Fibroblast of mammary gland (primary cell): ENCODE data around the gene SZT2.

Source experiments
- DNase-seq: peaks from one replicate; pipeline ENCODE4 v3.0.0-alpha.2; 2010; ENCODE audit warnings: low read depth
- H3K4me3 ChIP-seq: 2 replicates; pipeline ENCODE4 v1.5.1; 2011; ENCODE audit warnings: low read depth, mild to moderate bottlenecking, low read length, moderate library complexity; ENCODE audit not compliant: control insufficient read depth
- TF ChIP-seq, protein P1 (sequence below): conservative IDR thresholded peaks from 2 replicates; pipeline ENCODE4 v1.5.1; 2011; ENCODE audit warnings: low read depth, low read length, inconsistent platforms; ENCODE audit not compliant: control insufficient read depth, insufficient read depth

The SZT2 gene

DNA sequence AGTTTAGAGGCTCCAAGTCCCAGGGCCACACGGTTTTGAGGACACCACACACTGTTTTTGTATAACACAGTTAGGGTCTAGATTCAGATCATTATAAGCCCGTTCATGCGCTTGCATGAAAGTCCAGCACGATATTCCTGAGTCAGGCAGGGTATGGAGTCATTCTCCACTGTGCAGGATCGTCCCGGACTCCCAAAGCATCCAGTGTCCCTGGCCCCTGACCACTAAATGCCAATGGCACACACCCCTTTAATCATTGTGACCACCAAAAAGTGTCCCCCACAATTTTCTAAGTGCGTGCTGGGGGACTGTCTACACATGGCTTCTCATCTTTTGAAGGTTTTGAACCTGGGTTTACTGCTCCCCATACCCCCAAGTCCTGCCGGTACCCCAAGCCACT lies 113.8 kb downstream of the SZT2 start:
- TF ChIP-seq, protein P1, sequence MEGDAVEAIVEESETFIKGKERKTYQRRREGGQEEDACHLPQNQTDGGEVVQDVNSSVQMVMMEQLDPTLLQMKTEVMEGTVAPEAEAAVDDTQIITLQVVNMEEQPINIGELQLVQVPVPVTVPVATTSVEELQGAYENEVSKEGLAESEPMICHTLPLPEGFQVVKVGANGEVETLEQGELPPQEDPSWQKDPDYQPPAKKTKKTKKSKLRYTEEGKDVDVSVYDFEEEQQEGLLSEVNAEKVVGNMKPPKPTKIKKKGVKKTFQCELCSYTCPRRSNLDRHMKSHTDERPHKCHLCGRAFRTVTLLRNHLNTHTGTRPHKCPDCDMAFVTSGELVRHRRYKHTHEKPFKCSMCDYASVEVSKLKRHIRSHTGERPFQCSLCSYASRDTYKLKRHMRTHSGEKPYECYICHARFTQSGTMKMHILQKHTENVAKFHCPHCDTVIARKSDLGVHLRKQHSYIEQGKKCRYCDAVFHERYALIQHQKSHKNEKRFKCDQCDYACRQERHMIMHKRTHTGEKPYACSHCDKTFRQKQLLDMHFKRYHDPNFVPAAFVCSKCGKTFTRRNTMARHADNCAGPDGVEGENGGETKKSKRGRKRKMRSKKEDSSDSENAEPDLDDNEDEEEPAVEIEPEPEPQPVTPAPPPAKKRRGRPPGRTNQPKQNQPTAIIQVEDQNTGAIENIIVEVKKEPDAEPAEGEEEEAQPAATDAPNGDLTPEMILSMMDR, result no peak
- no peak for DNase-seq
- no peak overlapping the region for H3K4me3 ChIP-seq
